Natural killer cell (primary cell): ENCODE results near the gene MIEF1. TPM values are rescaled to one million over a fixed set of nuclear protein-coding genes. Genes with fewer than 3 reads are reported as not detected.

Source experiments
- ATAC-seq, 3 donors: fragments of 150-1000 bp in 2 of 3; fragments of 200-7000 bp in 1 of 3; cut with Tn5 transposase; 1 replicate in 1 of 3; 2 replicates in 2 of 3; pipeline ENCODE4 v1.10.0; 2021; ENCODE audit warnings: mild to moderate bottlenecking in 2 of 3, moderate library complexity in 2 of 3
- DNase-seq, 2 donors: peaks; one replicate each; pipeline versions ENCODE4 v3.0.0 to v3.0.0-alpha.2; 2013 to 2021; ENCODE audit warnings: mixed read lengths in 1 of 2
- H3K27ac ChIP-seq: one replicate; pipeline ENCODE4 v1.5.1; 2013; ENCODE audit warnings: mild to moderate bottlenecking, low read length
- H3K27me3 ChIP-seq: one replicate; pipeline ENCODE4 v1.6.1; 2013; ENCODE audit warnings: low read length; ENCODE audit not compliant: control insufficient read depth, insufficient read depth
- H3K36me3 ChIP-seq: one replicate; pipeline ENCODE4 v1.6.1; 2013; ENCODE audit warnings: low read length; ENCODE audit not compliant: control insufficient read depth, insufficient read depth
- H3K4me1 ChIP-seq: one replicate; pipeline ENCODE4 v1.6.1; 2013; ENCODE audit warnings: low read length; ENCODE audit not compliant: control insufficient read depth, insufficient read depth
- H3K4me3 ChIP-seq: one replicate; pipeline ENCODE4 v1.5.1; 2013; ENCODE audit warnings: low read length
- H3K9me3 ChIP-seq: one replicate; pipeline ENCODE4 v1.6.1; 2013; ENCODE audit warnings: low read length; ENCODE audit not compliant: control insufficient read depth, insufficient read depth
- H3K27ac Mint-ChIP-seq, 2 donors: one replicate each; pipeline ENCODE4 v1.8.0; 2022; ENCODE audit warnings: mild to moderate bottlenecking in 2 of 2, mixed read lengths in 2 of 2, moderate library complexity in 1 of 2
- H3K27me3 Mint-ChIP-seq, 2 donors: one replicate each; pipeline ENCODE4 v1.8.0; 2022; ENCODE audit warnings: low read depth in 2 of 2, mixed read lengths in 2 of 2
- H3K36me3 Mint-ChIP-seq: one replicate; pipeline ENCODE4 v1.8.0; 2022; ENCODE audit warnings: mixed read lengths
- H3K4me1 Mint-ChIP-seq, 2 donors: one replicate each; pipeline ENCODE4 v1.8.0; 2022; ENCODE audit warnings: mixed read lengths in 2 of 2
- H3K4me3 Mint-ChIP-seq: one replicate; pipeline ENCODE4 v1.8.0; 2022; ENCODE audit warnings: mild to moderate bottlenecking, moderate library complexity, mixed read lengths
- H3K9me3 Mint-ChIP-seq, 2 donors: one replicate each; pipeline ENCODE4 v1.8.0; 2022; ENCODE audit warnings: mixed read lengths in 2 of 2
- WGBS: methylation state at CpG from one replicate; pipeline ENCODE4 v1.1.7; 2013; ENCODE audit warnings: missing lambda C conversion rate; ENCODE audit not compliant: insufficient coverage; 5-methylcytosine and 5-hydroxymethylcytosine counted together
- intact Hi-C: fragments of 100-400 bp; cut with micrococcal nuclease; formaldehyde crosslinking; loops from one replicate; pipeline ENCODE4 v1.14.2; 2022
- total RNA-seq, 4 donors: library from RNA; stranded (reverse); fragments of 120-200 nt in 1 of 4; gene quantifications; one replicate each; pipeline versions ENCODE4 v1.2.3 to v1.2.4, GENCODE V29; 2013 to 2022
- TF ChIP-seq, protein P1 (sequence below): fragments of 200-600 bp; IDR thresholded peaks from one replicate; pipeline ENCODE4 v1.8.0; 2022; ENCODE audit warnings: antibody characterized with exemption

MIEF1 gene
- total RNA-seq, 3 donors from 2014 or later (not counting 1 experiment from before 2014, with no cell fraction given), result 16.1 to 27.6 (median 25.1) TPM

DNA sequence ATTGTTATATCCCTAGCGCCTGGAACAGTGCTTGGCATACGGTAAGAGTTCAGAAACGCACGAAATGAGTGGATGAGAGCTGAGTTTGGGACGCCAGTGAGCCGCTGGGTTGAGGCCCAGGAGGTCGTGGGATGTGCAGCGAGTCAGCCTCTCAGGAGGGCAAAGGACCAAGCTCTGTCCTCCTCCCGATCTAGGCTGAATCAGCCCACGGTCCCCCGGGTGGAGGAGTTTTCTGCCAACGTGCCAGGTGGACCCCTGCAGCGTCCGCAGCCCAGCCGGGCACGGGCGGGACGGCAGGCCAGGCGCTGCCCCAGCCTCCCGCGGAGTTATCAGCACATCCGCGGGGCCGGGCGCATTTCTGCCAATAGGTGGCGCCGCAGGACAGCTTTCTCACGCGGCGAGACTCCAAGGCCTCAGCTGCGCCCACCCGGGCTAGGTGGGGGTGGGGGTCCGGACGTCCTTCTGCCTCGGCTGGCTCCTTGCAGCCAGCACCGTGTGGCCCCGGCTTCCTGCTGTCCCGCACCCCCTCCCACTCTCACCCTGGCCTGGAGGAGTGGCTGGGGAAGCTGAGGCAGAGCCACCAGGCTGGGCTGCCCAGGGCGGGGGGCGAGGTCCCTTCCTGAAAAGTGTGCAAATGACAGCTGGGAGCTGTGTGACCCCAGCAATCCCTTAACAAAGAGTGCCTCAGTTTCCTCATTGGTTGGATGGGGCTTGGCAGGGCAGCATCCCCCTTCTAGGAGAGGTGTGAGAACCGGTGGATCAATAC lies 32.7 kb downstream of the MIEF1 start:
- 14% methylated on average over 41 of the region's 41 CpGs for WGBS
- intact Hi-C loops, result loop anchor here (1.0 to 10.0 kb wide), 5 partner anchors 490 to 1110 kb away; partner anchors contain the start of gene CBX6

DNA sequence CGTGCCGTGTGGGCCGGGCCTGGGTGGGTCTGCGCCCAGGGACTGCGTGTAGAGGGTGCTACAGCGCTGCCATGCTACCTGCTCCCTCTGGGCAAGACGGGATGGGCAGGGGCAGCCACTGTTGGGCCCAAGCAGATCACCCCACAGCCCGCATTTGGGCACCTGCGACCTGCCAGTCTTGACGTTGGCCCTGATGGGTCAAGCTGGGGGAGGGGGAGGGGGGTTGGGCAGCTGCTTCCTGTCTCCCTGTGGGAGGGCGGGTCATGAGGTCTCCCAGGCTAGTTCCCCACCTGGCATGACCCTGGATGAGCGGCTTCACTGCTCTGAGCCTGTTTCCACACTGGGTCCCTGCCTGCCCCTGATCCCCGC lies 33.3 kb downstream of the MIEF1 start:
- Mint-ChIP-seq H3K36me3 (no peaks in the 10 kb centered on the region), H3K4me3 (no peak overlapping the region), H3K27me3 (peaks cover 0 to 4% of the 10 kb centered on the region in 2 donors), H3K9me3 (no peaks in the 10 kb centered on the region), H3K27ac (no peak overlapping the region), H3K4me1 (peaks cover 15 to 29% of the 10 kb centered on the region in 2 donors)
- ATAC-seq, result no peak
- no peaks in the 10 kb centered on the region for H3K36me3 ChIP-seq
- intact Hi-C loops, result loop anchor here (2.0 to 10.0 kb wide), 2 partner anchors 489 to 1109 kb away; no protein-coding TSS in a partner anchor
- no peak for DNase-seq
- H3K4me1 ChIP-seq, result peaks cover 26% of the 10 kb centered on the region
- TF ChIP-seq, protein P1, sequence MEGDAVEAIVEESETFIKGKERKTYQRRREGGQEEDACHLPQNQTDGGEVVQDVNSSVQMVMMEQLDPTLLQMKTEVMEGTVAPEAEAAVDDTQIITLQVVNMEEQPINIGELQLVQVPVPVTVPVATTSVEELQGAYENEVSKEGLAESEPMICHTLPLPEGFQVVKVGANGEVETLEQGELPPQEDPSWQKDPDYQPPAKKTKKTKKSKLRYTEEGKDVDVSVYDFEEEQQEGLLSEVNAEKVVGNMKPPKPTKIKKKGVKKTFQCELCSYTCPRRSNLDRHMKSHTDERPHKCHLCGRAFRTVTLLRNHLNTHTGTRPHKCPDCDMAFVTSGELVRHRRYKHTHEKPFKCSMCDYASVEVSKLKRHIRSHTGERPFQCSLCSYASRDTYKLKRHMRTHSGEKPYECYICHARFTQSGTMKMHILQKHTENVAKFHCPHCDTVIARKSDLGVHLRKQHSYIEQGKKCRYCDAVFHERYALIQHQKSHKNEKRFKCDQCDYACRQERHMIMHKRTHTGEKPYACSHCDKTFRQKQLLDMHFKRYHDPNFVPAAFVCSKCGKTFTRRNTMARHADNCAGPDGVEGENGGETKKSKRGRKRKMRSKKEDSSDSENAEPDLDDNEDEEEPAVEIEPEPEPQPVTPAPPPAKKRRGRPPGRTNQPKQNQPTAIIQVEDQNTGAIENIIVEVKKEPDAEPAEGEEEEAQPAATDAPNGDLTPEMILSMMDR, result no peak
- H3K9me3 ChIP-seq, result no peaks in the 10 kb centered on the region
- no peak overlapping the region for H3K4me3 ChIP-seq
- WGBS, result 59% methylated on average over 13 of the region's 13 CpGs
- no peak overlapping the region for H3K27ac ChIP-seq
- no peaks in the 10 kb centered on the region for H3K27me3 ChIP-seq

More for the DNA sequence above, 32.7 kb downstream of the MIEF1 start:
- H3K27ac Mint-ChIP-seq, result no peak overlapping the region
- peaks cover 15 to 34% of the 10 kb centered on the region in 2 donors for H3K4me1 Mint-ChIP-seq
- H3K27me3 ChIP-seq, result no peaks in the 10 kb centered on the region
- ATAC-seq (peak in 2 of 3 donors; percentile 15 to 16), DNase-seq (peak; percentile 80 to 86)
- H3K4me3 Mint-ChIP-seq, result no peak overlapping the region
- H3K27ac ChIP-seq, result no peak overlapping the region
- no peaks in the 10 kb centered on the region for H3K36me3 Mint-ChIP-seq
- no peaks in the 10 kb centered on the region for H3K27me3 Mint-ChIP-seq
- H3K4me1 ChIP-seq, result peaks cover 32% of the 10 kb centered on the region
- peaks cover 5% of the 10 kb centered on the region for H3K36me3 ChIP-seq
- TF ChIP-seq, protein P1, result peak; percentile 97
- no peaks in the 10 kb centered on the region for H3K9me3 Mint-ChIP-seq
- no peaks in the 10 kb centered on the region for H3K9me3 ChIP-seq
- no peak overlapping the region for H3K4me3 ChIP-seq

DNA sequence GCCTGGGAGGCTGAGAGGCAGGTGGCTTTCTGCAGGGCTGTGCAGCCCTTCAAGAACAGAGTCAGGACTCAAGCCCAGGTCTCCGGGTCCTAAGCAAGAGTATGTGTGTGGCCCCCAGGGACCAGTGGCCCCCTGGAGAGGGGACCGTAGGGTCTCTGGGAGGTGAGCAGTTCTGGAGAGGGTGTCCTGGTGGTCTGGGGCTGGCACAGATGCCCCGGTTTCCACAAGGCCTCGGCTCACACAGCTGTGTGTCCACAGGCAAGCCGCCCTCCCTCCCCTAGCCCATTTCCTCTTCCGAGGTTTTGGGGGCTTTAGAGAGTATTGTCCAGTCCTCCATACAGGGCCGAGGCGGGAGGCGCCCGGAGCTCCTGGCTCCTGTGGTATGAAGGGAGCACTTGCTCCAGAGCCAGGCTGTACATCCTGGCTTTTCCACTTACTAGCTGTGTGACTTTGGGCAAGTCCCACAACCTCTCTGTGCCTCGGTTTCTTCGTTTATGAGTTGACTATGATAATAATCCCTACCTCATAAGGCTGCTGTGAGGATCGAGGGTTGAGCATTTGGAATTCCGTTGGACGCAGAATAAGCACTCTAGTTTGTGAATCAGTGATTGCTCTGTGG lies 33.9 kb downstream of the MIEF1 start:
- Mint-ChIP-seq H3K4me1 (peaks cover 12 to 23% of the 10 kb centered on the region in 2 donors), H3K9me3 (no peaks in the 10 kb centered on the region), H3K27ac (no peak overlapping the region), H3K36me3 (no peaks in the 10 kb centered on the region), H3K27me3 (peaks cover 0 to 4% of the 10 kb centered on the region in 2 donors), H3K4me3 (no peak overlapping the region)
- Histone ChIP-seq H3K9me3 (no peaks in the 10 kb centered on the region), H3K36me3 (no peaks in the 10 kb centered on the region), H3K27ac (no peak overlapping the region), H3K27me3 (no peaks in the 10 kb centered on the region), H3K4me1 (peaks cover 20% of the 10 kb centered on the region), H3K4me3 (no peak overlapping the region)
- intact Hi-C loops, result loop anchor here (2.0 to 10.0 kb wide), 2 partner anchors 489 to 1109 kb away; no protein-coding TSS in a partner anchor
- no peak for DNase-seq
- WGBS, result 91% methylated on average over 13 of the region's 15 CpGs
- TF ChIP-seq, protein P1, result no peak
- no peak for ATAC-seq
